HG03342 (cell line): Measurements from ENCODE around the gene ARHGAP26.

ENCODE experiments used
- ATAC-seq: cut with Tn5 transposase; IDR thresholded peaks from one replicate; pipeline ENCODE4 v1.9.1; 2021; ENCODE audit warnings: mild to moderate bottlenecking, moderate library complexity; ENCODE audit not compliant: unreplicated experiment

Gene ARHGAP26

DNA sequence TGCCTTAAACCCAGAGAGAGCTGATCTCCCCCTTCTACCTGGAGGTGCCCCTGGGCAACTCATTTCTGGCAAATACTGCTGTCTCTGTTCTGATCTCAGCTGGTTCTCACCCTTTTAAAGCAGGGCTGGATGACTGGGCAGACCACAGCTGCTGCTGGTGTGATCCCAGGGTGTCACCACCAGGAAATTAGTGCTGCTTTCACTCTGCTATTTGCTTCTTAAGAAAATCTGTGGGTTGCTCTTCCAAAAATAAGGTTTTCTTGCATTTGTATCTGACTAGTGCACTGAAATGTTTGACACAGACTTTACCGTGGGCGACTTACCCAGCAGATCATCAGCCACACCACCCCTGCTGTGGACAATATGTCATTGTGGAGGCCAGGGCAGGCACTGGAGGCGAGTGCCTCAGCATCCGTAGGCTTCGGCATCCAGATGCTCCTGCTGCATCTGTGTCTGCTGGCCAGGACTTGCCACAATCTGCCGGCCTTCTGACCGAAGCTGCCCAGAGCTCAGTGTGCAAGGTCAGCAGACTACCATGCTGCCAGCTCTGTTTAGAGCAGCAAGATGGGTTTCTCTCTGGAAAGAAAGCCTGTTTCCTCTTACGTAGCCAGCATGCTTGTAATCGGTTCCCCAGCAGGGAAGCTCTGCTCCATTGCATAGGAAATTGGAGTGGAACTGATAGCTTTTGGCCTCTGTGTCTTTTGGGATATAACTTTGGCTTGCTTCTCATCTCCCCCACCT, 13.6 kb downstream of the ARHGAP26 start:
- ATAC-seq: peak; percentile 93

DNA sequence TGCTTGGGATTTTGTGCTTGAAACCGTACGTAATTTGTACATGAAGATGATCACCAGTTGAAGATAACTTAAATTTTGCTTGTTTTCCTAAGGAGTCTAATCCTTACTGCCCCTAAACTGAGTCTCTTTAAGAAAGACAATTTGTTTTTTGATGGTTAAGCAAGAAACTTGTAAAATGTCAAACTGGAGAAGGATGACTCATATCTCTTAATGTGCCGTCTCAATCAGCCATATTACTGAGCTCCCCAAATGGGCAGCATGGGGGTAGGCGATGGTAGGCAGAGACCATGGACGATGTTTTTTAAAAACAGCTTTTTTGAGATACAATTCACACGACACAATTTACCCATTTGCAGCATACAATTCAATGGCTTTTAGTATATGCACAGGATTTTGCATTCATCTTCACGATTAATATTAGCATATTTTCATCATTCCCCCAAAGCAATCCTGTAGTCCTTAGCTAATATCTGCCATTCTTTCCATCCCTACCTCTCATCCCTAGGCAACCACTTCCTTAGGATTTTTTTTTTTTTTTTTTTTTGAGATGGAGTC, 14.3 kb downstream of the ARHGAP26 start:
- ATAC-seq: no peak

DNA sequence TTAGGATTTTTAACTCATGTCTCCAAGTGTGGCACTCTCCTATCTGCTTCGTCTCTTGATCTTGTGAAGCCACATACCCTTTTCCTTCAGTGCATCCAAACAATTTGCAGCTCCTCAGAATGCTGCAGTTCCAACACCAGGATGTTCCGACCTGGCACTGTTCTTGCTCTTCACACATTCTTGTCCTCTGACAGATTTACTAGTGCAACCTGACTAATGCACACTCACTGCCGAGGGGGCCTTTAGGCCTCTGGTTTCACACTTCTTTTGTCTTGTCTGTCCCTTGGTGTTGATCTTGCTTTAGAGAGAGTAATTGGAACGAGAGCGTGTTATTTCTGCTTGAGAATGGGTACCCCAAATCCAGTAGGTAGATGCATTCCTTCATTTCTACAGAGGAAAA, 15.0 kb downstream of the ARHGAP26 start:
- no peak for ATAC-seq

DNA sequence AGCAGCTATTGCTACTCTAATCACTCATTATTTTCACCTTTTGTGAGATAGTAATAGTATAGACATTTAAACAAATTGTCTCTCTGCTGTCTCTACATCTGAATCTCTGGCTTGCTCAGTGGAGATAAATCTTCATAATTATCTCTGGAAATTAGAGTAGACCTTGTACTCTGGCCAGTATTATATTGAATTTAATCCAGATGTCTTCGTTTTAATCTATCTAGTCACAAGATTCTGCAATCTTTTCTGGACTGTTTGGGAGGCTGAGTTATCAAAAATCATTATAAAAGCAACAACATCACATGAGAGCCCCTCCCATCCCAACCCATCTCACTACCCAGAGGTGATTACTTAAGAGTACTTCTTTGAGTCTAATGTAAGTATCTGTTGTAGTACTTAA, 19.0 kb downstream of the ARHGAP26 start:
- ATAC-seq: no peak

DNA sequence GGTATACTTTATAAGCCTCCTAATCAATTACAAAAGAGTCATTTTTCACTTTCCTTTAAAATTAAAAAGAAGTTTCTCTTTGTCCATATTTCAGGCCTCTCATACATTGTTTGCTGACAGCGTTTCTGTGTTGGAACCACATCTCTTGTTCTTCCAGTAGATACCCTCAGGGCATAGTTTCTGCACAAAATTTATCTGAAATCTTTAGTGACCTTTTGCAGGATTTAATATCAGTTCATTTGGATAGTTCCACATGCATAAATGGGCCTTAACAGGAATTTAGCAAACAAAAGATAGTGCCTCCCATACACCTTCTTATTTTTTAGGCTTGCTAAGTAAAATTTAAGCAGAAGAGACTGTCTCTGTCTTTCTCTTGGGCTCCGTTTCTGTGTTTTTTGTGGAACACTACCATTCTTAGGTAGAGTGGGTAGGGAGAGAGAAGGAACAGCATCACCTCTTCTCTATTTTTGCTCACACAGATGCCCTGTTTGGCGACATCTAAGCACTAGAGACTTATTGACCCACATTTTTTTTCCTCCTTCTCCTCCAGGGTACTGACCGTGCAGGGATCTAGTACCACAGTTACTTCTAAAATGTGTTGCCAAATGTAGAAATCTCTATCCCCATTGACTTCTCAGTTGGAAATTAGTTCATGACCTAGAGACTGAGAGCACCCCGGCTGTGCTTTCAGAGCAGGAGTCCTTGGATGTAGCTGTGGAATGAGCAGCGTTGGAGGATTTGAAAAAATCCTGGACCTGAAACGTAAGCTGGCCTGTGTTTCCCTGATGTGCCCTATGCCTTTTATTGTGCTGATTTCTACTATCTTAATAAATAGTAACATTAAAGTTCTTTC, 22.1 kb downstream of the ARHGAP26 start:
- no peak for ATAC-seq

DNA sequence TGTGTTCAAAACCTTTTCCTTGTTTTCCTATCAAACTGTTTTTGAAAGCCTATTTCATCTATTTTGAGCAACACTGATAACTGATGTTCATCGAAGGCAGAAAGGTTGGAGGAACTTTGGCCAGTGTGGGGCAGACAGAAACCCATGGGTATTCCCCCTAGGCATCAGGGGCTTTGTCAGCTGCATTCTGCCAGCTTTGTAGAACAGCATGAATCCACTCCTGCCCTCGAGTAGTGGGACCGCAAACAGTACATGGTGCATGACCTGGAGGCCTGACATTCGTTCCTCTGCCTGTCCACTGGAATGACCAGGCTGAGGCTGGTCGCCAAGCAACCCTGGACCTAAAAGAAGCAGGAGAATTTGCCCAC, 22.7 kb downstream of the ARHGAP26 start:
- ATAC-seq: no peak

DNA sequence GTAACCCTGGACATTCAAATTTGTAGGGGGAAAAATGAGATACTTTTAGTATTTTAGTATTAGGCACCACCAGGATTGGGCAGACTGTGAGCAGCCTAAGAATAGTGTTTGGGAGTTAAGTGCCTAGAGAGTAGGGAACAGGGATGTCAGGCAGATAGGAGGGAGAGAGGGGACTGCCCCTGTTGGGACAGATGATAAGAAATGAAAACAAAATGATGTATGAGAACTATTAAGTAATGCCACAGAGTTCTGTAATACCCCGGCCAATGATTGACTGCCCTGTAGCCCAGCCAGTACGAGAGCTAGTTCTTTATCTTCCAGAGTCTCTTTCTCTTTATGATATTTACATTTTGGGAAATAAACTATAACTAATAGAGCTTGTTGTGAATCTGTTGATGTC, 24.4 kb downstream of the ARHGAP26 start:
- no peak for ATAC-seq

DNA sequence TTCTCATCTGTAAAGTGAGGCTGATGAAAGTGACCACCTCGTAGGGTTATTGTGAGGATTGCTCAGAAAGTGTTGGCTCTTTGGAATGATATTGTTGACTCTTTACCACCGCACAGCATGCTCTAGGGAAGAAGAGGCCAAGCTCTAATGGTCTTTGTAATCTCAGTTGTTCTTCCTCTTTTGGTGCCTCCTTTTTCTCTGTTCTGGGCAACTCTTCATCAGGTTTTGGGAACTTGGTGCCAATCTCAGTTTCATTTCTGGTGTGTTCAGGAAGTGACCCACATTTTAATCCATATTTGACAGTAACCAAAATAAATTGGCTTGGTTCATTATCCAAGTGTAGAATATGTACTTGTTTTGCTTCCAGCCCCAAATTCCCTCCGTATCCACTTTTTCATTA, 25.1 kb downstream of the ARHGAP26 start:
- ATAC-seq: no peak

DNA sequence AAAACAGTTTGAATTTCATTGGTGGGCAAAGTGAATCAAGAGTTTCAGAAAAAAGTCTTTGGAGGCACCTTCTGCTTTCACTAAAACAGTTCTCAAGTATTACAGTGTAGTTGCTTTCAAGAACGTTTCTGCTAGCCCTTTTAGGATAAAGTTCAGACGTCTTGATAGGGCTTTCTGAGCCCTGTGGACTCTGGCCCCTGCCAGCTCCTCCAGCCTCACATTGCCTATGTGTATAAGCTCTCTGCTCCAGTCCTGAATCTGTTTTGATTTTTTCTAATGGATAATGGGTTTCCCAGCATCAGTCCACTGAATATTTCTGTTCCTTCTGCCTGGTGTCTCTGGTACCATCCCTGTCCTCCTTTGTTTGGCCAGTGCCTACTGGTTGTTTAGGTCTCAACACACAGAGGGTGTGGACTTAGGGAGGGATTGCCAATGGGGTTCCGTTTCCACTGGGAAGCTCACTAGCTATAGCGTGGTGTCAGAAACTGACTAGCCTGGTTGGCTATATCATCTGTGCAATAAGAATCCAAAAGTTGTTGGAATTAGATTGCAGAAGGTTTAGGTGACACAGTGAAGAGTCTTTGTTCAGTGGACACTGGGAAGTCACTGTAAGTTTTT, 26.4 kb downstream of the ARHGAP26 start:
- no peak for ATAC-seq

DNA sequence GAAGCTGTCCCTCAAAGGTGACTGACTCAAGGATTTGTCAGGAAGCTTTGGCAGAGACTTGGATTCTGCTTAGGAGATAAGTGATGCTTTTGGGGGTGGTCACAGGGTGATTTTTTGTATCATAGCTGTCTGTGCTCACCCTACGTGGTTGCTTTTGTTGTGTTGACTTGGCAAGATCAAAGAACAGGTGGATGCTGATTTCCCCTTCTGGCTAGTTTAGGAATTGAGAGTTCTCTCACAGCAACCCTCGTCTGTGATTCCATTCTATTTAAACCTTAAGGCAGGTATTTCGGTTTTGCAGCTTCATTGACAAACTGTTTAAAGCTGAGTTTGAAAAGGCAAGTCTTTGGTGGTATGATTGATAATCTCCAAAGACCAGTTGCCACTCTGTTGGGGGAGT, 27.2 kb downstream of the ARHGAP26 start:
- ATAC-seq: no peak

DNA sequence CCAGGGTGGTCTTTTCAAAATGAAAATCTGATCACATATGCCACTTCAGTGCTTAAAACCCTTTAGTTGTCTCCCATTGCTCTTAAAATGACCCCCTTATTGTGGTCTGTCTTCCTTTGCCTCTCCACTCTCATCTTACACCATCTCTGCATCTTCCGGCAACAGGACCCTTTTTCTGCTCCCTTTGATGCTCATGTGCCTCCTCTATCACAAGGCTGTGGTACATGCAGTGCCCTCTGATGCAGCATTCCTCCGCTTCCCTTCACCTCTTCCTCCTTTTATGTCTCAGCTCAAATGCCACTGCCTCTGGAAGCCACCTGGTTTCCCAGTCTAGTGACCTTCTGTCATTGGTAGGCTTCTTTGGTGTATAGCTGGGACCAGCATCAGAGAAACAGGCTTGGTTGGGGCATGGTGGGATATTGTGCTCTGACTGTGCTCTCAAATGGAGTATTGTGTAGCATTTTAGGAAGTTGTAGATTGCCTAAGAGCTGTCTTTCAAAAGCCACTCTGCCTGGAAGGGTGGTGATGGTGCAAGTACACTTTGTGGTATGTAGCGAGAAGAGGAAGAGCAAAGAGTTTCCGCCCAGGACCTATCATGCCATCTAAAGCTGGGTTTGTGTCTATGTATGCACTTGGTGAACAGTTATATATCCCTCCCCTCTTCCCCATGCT, 28.1 kb downstream of the ARHGAP26 start:
- ATAC-seq: no peak

DNA sequence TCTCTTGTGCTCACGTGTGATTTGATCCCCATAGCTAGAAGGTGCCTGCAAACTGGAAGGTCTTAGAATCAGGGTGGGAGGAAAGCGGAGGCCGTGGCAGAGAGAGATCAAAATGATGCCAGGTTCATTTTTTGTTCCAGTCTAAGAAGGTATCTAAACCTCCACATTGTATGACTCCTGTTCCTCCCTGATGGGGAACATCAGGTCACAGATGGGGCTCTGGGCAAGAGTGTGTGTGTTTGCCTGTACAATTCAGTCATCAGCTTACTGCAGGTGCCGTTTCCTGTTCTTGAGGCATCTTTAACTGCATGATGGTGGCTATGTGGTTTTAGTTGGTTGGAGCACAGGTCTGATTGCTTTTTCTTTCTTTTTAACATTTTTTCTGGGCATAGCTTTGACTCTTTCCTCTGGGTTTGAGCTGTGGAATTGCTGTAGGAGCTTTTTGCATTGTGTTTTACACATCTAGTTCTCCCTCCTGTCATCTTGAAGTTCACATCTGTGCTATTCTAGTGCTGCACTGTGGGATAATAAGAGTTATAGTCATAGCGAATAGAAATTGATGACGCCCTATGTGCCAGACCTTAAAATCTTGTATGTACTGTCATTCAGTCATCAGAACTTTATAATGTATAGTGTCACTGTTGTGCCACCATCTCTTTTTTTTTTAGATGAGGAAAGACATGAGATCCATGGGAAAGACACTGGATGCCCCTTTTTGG, 30.8 kb downstream of the ARHGAP26 start:
- ATAC-seq: peak; percentile 93

DNA sequence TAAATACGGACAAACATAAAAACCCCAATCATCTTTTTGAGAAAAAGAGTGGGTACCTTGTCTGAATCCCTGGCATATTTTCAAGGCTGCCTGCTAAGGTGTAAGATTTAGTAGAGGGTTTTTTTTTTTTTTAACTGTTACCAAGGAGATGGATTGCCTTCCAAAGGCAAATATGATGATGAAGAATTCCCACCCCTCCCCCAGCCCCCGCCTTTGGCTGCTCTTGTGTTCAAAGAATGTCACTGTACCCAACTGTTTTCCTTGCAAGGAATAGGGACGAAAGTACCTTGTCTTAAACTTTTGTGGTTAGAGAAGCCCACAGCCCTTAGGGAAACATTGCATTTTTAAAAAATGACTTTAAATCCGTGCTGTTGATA, 31.3 kb downstream of the ARHGAP26 start:
- no peak for ATAC-seq

DNA sequence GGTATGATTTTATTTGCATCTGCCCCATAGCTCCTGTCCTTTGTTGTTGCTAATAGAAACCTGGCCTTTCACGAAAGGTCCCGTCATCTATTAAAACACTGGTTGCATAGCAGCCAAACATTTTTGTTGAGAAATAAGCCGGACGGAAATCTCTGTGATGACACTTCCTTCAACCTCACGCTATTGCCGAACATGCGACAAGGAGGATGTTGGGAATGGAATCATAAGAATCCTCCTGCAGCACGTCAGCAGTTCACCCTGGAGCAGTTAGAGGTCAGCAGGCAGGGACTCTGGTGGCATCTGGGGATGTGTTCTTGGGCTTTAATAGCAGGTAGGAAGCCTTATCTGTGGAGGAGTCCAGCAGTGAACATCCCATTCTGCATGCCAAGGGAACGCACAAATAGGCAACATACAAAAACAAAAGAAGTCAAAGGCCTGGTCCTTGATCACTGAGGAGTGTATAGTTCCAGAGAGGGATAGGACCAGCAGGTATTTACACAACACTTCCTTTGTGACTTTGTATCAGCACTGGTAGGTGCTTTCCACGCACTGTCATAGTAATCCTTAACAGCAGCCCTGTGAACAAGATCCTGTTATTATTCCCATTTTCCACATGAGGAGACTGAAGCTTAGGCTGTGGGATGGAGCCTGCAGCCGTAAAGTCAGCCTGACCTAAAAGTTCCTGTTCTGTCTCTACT, 33.4 kb downstream of the ARHGAP26 start:
- ATAC-seq: no peak

DNA sequence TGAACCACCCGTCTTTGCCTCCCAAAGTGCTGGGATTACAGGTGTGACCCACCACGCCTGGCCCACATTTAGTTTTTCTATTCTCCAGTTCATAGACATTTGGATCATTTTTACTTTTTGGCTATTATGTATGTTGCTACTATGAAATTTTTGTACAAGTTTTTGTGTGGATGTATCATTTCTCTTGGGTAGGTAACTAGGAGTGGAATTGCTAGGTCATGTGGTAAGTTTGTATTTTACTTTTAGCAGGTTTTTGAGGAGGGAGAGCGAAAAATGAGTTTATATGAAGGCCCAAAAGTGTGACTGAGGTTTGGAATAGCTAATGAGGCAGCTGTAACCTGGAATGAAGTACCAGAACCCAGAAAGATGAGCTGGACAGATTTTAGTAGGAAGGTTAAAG, 35.2 kb downstream of the ARHGAP26 start:
- no peak for ATAC-seq

DNA sequence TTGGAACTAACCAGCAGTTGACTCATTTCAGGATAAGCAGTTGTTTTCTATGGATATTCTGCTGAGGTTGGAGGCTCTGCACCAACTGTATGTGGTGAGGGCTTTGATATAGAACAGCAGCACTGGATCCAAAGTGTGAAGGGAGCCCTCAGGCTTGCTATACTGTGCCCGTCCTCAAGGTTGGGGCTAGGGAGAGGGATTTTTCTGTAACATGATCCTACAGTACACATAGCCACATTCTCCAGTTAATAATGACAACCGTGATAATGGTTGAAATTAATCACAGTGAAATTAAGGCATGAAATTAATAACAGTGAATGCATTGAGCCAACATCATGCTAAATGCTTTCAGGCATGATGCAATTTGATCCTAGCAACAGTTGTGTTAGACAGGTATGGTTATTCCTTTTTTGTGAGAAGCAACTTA, 36.7 kb downstream of the ARHGAP26 start:
- no peak for ATAC-seq

DNA sequence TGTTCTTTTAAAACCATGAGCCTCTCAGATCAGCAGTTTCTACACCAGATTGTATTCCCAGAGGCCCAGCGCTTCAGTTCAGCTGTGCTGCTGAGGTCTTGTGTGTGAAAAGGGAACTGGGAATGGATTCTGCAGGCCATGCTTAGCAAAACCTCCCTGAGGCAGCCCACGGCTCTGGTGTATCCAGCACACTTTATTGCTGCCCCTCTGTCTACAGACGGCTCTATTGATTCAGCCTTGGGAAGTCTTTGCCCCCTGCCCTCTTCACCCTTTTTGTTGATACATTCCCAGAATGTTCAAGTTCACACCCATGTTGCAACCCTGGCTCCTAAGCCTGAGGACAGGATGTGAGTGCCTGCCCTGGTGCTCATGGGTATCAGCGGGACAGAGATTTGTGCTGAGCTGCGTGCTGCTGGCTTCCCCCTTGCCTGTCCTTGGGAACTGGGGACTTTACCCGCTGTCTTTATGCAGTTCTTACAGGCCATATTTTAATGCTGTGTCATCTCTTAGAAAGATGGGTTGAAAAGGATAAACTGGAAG, 37.3 kb downstream of the ARHGAP26 start:
- ATAC-seq: peak; percentile 66

DNA sequence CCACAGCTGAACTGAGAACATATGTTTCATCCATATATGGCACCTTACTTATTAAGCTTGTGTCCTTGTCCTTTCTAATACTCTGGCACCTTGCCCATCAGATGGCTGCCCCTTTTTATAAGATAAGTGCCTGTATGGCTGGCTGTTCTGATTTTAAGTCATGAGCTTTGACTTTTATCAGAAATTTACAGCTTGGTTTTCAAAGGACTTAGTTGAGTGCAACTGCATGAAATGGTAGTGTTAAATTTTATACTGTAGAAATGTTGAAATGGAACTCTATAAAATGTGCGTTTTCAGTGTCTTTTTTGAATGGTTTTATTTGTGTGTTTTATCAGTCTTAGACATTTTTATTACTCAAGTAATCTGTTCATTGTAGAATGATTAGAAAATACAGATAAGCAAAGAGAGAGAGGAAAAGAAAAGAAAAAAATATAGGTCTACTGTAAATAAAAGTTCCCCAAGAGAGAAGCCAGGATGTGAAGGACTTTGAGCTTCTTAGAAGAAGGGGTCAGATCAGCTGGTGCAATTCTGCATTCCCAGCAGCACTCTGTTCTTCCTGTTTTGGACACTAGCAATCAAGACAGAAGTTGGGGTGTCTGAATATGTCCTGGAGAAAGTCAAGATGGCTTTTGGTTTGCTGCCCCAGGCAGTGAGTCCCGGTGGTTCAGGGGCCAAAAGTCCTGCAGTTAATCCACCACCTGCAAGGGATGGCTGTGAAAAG, 38.9 kb downstream of the ARHGAP26 start:
- no peak for ATAC-seq

DNA sequence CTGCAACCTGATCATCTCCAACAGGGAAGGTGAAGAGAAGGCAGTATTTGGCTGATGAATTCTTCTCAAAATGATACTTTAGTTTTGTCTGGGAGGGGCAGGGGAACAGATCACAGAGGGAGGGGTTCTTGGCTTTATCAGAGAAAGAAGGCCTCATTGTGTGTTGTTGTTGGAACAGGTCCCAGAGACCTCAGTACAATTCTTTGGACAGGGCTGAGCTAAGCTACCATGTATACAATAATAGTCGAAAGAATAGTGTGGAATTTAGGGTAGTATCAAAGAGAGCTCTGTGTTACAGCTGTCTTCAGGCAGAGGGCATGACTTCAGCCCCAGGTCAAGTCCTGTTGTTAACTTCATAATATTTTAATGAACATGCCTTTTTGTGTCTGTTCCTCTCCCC, 39.9 kb downstream of the ARHGAP26 start:
- ATAC-seq: no peak
